ENCODE measurements around the gene TET3. TPM values are rescaled to one million over a fixed set of nuclear protein-coding genes. Genes with fewer than 3 reads are reported as not detected.
"Not testable (repeated sequence)": the region's sequence is repeated elsewhere in the genome, so short reads cannot be mapped to it uniquely, and the experiment has no call there.

The TET3 gene
- total RNA-seq, 1 donor from 2014 or later, result 34.6 TPM

DNA sequence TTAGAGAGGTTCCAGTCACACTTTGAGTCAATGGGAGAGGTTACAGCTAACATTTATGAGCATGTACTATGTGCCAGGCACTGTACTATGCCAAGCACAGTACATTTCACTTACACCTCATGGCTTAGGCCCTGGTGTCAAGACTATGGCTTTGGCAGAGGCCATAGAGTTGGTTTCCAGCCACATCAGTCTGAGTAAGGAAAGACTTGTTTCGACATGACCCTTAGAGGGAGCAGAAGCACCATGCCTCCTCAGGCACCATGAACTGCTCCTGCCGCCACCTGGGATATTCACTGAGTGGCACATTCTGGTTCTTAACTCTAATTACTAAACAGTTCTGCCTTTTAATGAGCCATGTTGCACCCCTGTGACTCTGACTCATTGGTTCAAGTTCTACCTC is 45.3 kb upstream of the TET3 start:
- TF ChIP-seq CTCF (conservative IDR thresholded peaks at IDR 0.05), result no peak
- H3K4me3 Mint-ChIP-seq, result no peak overlapping the region
- H3K9me3 Mint-ChIP-seq, result no peaks in the 10 kb centered on the region
- no peak overlapping the region for H3K27ac Mint-ChIP-seq
- peaks cover 20% of the 10 kb centered on the region for H3K4me1 Mint-ChIP-seq (ENCODE audit: unreplicated experiment)
- peaks cover 15% of the 10 kb centered on the region for H3K36me3 Mint-ChIP-seq
- no peaks in the 10 kb centered on the region for H3K27me3 Mint-ChIP-seq
- no peak for DNase-seq (ENCODE audit: extremely low spot score, unreplicated experiment)

DNA sequence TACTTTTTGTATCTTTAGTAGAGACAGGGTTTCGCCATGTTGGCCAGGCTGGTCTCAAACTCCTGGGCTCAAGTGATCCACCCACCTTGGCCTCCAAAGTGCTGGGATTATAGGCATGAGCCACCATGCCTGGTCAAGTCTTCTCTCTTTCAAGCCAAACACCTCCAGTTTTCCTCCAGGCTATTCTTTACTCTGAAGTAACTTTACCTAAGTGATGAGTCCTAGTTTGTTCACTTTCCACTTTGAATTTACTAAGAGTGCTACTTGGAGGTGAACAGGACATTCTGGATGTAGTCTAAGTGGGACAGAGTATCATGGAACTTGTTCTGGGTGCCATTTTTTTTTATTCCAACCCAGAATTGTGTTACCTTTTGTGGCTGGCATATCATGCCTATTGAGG is 44.6 kb upstream of the TET3 start:
- peaks cover 21% of the 10 kb centered on the region for H3K36me3 Mint-ChIP-seq
- not testable (repeated sequence) for H3K9me3 Mint-ChIP-seq; DNase-seq (ENCODE audit: extremely low spot score, unreplicated experiment); H3K27ac Mint-ChIP-seq; H3K4me3 Mint-ChIP-seq; H3K27me3 Mint-ChIP-seq
- peaks cover 19% of the 10 kb centered on the region for H3K4me1 Mint-ChIP-seq (ENCODE audit: unreplicated experiment)

DNA sequence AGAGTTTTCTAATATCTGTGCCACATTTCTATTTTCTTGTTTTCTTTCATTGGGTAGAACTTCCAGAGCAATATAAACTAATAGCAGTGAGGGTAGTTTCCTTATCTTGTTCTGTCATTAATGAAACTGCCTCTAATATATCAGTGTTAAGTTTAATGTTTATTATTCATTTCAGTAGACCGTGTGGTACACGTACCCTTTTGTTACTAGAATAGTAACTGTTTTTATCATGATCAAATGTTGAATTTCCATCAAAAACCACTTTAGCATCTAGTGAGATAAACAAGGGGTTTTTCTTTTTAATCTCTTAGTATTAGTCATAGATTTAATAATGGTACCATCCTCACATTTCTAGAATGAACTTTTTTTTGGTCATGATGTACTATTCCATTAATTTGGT is 42.0 kb upstream of the TET3 start:
- peaks cover 14% of the 10 kb centered on the region for H3K36me3 Mint-ChIP-seq

GRCh38 chr2:73944714-73945113 is 40.0 kb upstream of the TET3 start:
- H3K36me3 Mint-ChIP-seq, result peaks cover 17% of the 10 kb centered on the region

More for the DNA sequence above, 42.0 kb upstream of the TET3 start:
- Mint-ChIP-seq H3K27me3 (no peaks in the 10 kb centered on the region), H3K27ac (no peak overlapping the region), H3K4me1 (ENCODE audit: unreplicated experiment) (peaks cover 8% of the 10 kb centered on the region), H3K9me3 (no peaks in the 10 kb centered on the region), H3K4me3 (no peak overlapping the region)
- no peak for DNase-seq (ENCODE audit: extremely low spot score, unreplicated experiment)
- no peak for TF ChIP-seq CTCF (conservative IDR thresholded peaks at IDR 0.05)

GRCh38 chr2:73946215-73946614 is 38.5 kb upstream of the TET3 start:
- no peak for TF ChIP-seq CTCF (conservative IDR thresholded peaks at IDR 0.05)
- no peaks in the 10 kb centered on the region for H3K9me3 Mint-ChIP-seq
- peaks cover 16% of the 10 kb centered on the region for H3K36me3 Mint-ChIP-seq
- H3K4me3 Mint-ChIP-seq, result no peak overlapping the region
- H3K27ac Mint-ChIP-seq, result no peak overlapping the region
- no peaks in the 10 kb centered on the region for H3K4me1 Mint-ChIP-seq (ENCODE audit: unreplicated experiment)
- DNase-seq (ENCODE audit: extremely low spot score, unreplicated experiment), result no peak
- no peaks in the 10 kb centered on the region for H3K27me3 Mint-ChIP-seq

More at GRCh38 chr2:73944714-73945113, 40.0 kb upstream of the TET3 start:
- Mint-ChIP-seq H3K4me3 (no peak overlapping the region), H3K9me3 (no peaks in the 10 kb centered on the region), H3K4me1 (ENCODE audit: unreplicated experiment) (peaks cover 8% of the 10 kb centered on the region), H3K27me3 (no peaks in the 10 kb centered on the region), H3K27ac (no peak overlapping the region)
- no peak for DNase-seq (ENCODE audit: extremely low spot score, unreplicated experiment)
- no peak for TF ChIP-seq CTCF (conservative IDR thresholded peaks at IDR 0.05)

DNA sequence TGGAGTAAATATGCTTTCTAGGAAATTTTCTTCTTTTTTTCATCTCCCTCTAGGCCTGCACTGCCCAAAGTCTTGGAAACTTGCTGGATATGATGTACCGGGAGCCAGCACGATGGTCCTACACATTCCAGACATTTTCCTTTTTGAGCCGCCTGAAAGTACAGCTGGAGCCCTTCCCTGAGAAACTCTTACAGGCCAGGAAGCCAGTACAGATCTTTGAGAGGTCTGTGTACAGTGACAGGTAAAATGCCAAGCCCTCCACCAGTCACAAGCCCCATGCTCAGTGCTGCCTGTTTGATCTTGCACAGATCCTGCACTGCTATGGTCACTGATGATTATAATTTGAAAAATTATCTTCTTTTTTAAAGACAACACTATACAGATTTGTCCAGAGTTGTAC is 38.0 kb upstream of the TET3 start:
- DNase-seq (ENCODE audit: extremely low spot score, unreplicated experiment), result no peak
- no peak for TF ChIP-seq CTCF (conservative IDR thresholded peaks at IDR 0.05)
- no peak overlapping the region for H3K4me3 Mint-ChIP-seq
- H3K36me3 Mint-ChIP-seq, result peaks cover 20% of the 10 kb centered on the region
- H3K9me3 Mint-ChIP-seq, result no peaks in the 10 kb centered on the region
- no peak overlapping the region for H3K27ac Mint-ChIP-seq
- no peaks in the 10 kb centered on the region for H3K27me3 Mint-ChIP-seq
- no peaks in the 10 kb centered on the region for H3K4me1 Mint-ChIP-seq (ENCODE audit: unreplicated experiment)

Measured in type B pancreatic cell (in vitro differentiated cells).